Renal cortex interstitium (tissue), 11 donors: ENCODE measurements around the gene PPP2R2C. TPM values are rescaled to one million over a fixed set of nuclear protein-coding genes. Genes with fewer than 3 reads are reported as not detected.

Source experiments
- DNase-seq, 11 donors: peaks; one replicate each; pipeline ENCODE4 v3.0.0-alpha.2; 2013; ENCODE audit warnings: low read depth in 9 of 11, low spot score in 4 of 11; ENCODE audit errors: extremely low read depth in 1 of 11
- polyA plus RNA-seq, 3 donors: library from polyadenylated mRNA; unstranded; fragments of 120-200 nt; gene quantifications; one replicate each; pipeline ENCODE4 v1.2.1, GENCODE V29; 2013; ENCODE audit not compliant: insufficient read length in 3 of 3

Gene PPP2R2C
- polyA plus RNA-seq, 3 donors, result 0.17 to 0.65 (median 0.35) TPM

GRCh38 chr4:6329478-6330383 is 142.7 kb downstream of the PPP2R2C start:
- DNase-seq, result no peak

DNA sequence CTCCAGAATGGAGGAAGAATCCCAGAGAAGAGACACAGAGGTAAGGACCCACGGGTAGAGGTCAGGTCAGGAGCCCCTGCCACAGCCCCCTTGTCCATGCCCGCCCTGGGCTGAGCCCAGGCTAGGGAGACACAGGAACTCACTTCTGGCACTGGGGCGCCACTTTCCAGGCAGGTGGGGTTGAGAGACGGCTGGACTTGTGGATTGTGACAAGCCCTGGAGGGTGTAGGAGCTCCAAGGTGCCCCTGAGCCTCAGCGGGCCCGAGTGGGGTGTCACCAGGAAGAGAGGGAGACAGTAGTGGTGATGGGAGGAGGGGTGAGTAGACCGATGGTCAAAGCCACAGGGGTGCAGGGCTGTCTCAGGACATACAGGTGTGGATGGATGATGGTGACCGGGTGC is 143.9 kb downstream of the PPP2R2C start:
- no peak for DNase-seq

DNA sequence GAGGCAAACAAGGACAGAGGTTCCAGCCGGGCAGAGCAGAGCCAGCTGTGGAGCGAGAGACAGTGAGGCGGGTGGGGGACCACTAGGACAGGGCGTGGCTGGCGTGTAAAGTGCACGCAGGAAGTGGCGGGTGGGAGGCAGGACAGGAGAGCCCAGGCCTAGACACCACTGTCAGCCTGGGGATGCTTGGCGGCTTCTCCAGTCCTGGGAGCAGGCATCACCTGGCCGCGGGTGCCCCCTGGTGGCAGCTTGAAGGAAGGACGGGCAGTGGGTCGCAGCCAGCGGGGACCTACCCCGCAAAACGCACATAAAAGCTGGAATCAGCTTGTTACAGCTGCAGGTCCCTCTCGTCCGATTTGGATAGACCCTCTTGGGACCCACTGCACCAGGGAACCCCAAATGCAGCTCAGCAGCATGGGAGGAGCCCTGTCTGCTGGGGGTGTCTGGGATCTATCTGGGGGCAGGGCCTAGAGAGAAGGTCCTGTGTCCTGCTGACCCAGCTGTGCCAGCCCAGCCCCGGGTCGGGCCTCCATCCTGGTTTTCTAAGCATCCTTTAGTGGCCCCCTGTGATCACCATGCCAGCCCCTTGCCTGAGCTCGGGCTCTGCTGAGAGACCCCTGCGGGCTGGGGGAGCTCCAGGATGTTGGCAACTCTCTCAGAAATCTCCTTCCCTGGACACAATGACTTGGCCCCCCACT is 145.0 kb downstream of the PPP2R2C start:
- peak in 5 of 11 donors; percentile 59 to 69 (median 60) for DNase-seq

- no peak for DNase-seq
Measured at GRCh38 chr4:6326312-6327060, 145.9 kb downstream of the PPP2R2C start.

- no peak for DNase-seq
Measured at GRCh38 chr4:6325788-6326290, 146.6 kb downstream of the PPP2R2C start.

DNA sequence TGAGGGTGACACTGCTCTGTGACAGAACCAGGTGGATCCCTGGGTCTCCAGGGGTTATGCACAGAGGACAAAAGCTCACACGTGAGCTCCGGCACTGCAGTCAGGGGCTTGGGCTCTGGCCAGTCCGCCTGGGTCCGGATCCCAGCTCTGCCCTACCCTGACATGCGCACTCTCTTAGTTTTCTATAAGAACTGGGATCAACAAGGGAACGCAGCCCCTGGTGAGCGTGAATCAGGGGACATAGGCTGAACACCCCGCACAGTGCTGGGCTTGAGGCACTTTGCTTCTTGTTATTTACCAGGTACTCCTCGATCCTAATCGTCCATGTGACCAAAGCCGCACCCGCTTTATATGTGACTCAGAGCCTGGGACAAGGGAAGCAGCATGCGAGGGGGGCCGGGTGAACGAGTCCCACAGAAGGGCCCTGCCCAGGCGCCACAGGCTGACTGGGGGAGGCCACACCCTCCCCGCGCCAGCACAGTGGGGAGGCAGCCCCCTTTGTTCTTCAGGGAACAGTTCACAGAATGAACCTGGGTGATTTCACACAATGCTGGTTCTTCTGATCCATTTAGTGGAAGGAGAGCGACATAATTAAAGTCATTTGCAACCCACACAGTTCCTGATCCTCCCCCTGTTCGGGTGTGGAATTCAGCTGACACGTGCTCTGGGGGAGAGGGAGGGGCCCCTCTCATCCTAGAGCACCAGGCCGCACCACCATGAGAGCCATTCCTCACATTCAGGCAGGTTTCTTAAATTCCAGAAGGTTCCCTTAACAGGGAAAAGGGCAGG is 147.2 kb downstream of the PPP2R2C start:
- DNase-seq, result peak in 1 of 11 donors; percentile 36

DNA sequence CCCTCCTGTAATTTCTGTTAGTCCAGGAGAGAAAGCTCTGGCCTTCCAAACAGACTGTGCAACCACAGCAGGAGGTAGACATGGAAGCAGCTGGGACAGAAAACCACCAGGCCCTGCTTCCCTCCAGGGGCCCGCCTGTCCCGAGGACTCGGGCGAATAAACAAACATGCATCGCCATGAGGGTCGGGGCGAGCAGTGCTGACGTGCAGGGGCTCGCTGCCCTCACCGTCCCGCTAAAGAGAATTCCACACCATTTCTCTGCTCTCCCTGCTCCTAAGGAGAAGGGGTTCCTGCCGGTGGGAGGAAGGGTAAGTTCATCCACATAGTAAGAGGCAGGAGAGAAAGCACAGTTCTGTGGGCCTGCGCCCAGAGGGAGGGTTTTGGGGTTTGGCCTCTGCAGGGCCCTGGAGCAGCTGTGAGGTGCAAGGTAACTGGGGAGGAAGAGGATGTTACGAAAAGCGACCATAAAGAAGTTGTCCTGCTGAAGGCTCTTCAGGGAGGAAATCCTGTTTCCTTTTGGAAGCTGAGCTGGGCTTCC is 147.9 kb downstream of the PPP2R2C start:
- DNase-seq, result no peak

GRCh38 chr4:6322761-6323566 is 149.4 kb downstream of the PPP2R2C start:
- DNase-seq, result no peak

DNA sequence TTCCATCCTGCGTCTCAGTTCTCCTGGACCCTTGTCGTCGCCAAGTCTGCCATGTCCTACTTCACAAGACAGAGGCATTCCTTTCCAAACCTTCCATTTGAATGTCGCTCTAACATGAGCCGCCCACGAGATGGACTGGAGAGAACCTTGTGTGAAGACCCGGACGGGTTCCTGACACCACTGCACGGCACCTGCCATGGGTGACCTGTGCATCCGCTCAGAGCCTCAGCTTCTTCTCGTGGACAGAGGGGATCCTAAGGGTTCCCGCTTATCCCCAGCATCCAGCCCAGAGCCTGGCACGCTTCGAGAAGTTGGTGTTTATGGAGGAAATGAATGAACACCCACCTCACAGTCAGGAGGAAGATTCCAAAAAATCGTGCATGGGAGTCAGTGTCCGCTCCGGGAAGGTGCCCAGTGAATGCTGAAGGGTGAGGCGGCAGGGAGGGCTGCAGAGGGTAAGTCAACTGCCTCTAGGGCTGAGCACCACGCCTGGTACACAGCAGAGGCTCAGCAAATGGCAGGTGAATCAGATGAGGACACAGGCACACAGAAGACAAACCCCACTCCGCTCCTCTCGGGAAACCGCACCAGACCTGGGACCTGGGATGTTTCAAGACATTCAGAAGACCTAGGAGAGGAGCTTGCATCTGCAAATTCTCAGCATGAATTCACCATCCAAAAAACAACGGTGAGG is 150.2 kb downstream of the PPP2R2C start:
- DNase-seq, result no peak

DNA sequence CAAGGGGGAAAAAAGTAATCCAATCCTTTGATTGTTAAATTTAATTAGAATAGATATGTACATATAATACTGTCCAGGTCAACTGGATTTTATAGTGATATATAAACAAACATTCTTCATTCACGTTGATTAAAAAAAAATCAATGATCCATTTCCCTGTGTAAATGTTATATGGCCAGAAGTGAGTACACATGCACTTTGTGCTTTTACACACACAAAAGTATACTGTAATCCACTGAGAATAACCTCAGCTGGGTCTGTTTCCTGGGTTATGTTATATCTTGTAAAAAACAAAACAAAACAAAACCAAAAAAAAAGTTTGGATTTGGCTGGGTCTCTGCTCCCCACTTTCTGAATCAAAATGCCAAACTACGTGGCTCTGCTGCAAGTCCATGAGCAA is 151.1 kb downstream of the PPP2R2C start:
- no peak for DNase-seq

- DNase-seq, result no peak
Measured at GRCh38 chr4:6320663-6321062, 151.8 kb downstream of the PPP2R2C start.

DNA sequence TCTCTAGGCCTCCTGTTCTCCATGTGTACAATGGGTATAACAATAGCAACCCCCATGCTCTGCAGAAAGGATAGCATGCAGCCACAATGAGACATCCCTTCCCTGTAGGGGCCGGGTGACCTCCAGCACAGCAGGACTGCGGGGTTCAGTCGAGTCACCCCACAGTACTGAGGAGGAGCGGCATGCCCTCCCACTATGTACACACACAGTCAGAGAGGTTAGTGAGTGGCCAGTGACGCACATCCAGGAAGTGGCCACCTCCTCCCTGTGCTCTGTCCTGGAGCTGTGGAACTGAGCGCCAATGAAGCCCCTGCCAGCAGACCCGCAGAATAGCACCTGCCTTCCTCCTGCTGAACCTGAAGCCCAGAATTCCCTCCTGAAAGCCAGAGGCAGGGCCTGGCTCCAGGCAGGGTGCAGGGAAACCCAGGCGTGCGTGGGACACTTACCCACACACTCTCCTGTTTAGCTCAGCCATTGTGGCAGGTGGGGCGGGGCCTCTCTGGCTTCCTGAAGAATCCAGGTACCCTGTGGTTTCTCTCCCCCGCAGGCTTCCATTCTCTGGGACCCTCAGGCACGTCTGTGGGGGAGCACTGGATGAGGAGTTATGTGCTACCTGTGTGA is 152.8 kb downstream of the PPP2R2C start:
- DNase-seq, result no peak

DNA sequence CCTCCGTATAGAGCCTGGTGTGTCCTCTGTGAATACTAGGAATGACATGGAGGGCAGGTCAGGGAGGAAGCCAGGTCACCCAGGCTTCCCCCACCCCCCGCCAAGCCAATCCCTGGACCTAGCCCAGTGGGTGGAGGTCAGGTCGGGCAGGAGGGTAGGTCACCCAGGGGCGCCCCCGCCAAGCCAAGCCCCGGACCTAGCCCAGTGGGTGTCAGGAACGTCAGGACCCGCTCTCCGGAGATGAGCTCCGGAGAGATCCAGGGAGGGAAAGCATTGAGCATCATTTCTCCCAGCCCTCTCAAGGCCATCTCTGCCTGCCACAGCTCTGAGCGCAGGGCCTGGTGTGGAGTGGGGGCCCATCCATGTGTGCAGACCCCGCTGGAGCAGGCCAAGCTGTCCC is 154.2 kb downstream of the PPP2R2C start:
- no peak for DNase-seq

GRCh38 chr4:6316461-6317003 is 155.9 kb downstream of the PPP2R2C start:
- DNase-seq, result no peak

GRCh38 chr4:6313216-6313615 is 159.2 kb downstream of the PPP2R2C start:
- no peak for DNase-seq

DNA sequence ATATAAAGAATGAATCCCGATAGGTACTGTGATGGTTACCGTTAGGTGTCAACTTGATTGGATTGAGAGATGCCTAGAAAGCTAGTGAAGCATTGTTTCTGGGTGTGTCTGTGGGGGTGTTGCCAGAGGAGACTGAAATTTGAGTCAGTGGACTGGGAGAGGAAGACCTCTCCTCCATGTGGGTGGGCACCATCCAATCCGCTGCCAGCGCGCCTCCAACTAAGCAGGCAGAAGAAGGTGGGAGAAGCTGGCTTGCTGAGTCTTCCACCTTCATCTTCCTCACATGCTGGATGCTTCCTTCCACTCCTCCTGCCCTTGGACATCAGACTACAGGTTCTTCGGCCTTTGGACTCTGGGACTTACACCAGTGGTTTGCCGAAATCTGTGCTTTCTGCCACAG is 162.6 kb downstream of the PPP2R2C start:
- DNase-seq, result no peak
